GM12865 (cell line): ENCODE results near the gene NUBP1.

Experiments used
- DNase-seq: peaks from one replicate; pipeline ENCODE4 v3.0.0; 2010; ENCODE audit warnings: low read depth
- H3K4me3 ChIP-seq: 2 replicates; pipeline ENCODE4 v1.5.1; 2011; ENCODE audit warnings: mild to moderate bottlenecking, low read depth, low read length, control low read depth
- CTCF ChIP-seq: IDR thresholded peaks from 2 replicates; pipeline ENCODE4 v1.5.1; 2011; ENCODE audit warnings: low read length, control low read depth, low read depth, inconsistent platforms; ENCODE audit not compliant: insufficient read depth; ENCODE audit errors: missing control alignments

NUBP1 gene

GRCh38 chr16:10751291-10751697 is 7.7 kb downstream of the NUBP1 start:
- H3K4me3 ChIP-seq: no peak overlapping the region
- peak; percentile 66 for DNase-seq
- TF ChIP-seq CTCF: peak; percentile 25

- H3K4me3 ChIP-seq: no peak overlapping the region
- DNase-seq: peak; percentile 75
These were observed 9.3 kb downstream of the NUBP1 start for GRCh38 chr16:10752843-10753523.

GRCh38 chr16:10753670-10754069 is 10.0 kb downstream of the NUBP1 start:
- no peak for DNase-seq
- H3K4me3 ChIP-seq: no peak overlapping the region
- TF ChIP-seq CTCF: no peak

More at GRCh38 chr16:10752843-10753523, 9.3 kb downstream of the NUBP1 start:
- no peak for TF ChIP-seq CTCF

GRCh38 chr16:10754941-10755340 is 11.3 kb downstream of the NUBP1 start:
- no peak for DNase-seq
- H3K4me3 ChIP-seq: no peak overlapping the region
- no peak for TF ChIP-seq CTCF

- no peak overlapping the region for H3K4me3 ChIP-seq
- no peak for DNase-seq
- TF ChIP-seq CTCF: no peak
These were observed 12.9 kb downstream of the NUBP1 start for GRCh38 chr16:10756574-10756973.

GRCh38 chr16:10760858-10761257 is 17.2 kb downstream of the NUBP1 start:
- no peak for DNase-seq
- H3K4me3 ChIP-seq: no peak overlapping the region
- TF ChIP-seq CTCF: no peak

GRCh38 chr16:10761373-10761772 is 17.7 kb downstream of the NUBP1 start:
- TF ChIP-seq CTCF: no peak
- H3K4me3 ChIP-seq: no peak overlapping the region
- DNase-seq: no peak
